Occipital lobe (tissue), 2 donors: Measurements from ENCODE around the gene MMP1. TPM values are rescaled to one million over a fixed set of nuclear protein-coding genes. Genes with fewer than 3 reads are reported as not detected.

Experiments used
- DNase-seq: peaks from one replicate; lab custom pipeline; 2025; lab: John Stamatoyannopoulos, UW
- total RNA-seq: library from RNA; depleted of rRNA; stranded (reverse); fragments of >200 nt; gene quantifications from one replicate; pipeline ENCODE4 v1.2.3, GENCODE V29; 2014

Gene MMP1
- not detected for total RNA-seq

DNA sequence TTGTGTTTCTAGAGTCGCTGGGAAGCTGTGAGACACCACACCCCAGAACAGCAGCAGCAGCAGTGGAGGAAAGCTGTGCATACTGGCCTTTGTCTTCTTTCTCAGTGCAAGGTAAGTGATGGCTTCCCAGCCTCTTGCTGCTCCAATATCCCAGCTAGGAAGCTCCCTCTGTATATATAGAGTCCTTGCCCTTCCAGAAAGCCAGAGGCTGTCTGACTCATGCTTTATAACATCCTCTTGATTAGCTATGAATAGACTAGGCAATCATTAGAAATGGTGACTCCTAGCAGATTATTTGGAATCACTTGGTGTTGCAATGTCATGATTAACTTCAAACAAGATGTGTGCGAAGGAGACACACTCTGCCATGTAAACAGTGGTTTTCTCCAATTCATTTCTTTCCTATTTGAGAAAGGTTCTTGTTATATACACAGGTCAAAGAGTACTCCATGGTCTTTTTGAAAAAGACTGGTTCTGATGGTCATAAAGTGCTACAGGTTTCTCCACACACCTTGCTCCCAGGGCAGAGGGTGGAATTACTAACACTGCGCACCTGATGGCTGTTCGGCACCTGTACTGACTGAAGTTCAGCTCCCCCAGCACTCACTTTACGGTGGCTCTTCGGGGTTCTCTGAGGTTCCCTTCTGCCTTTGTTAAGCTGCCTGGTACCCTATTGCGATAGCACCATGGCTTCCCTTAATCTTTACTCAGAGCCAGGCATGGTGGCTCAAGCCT lies at the start of gene MMP1:
Gene MMP1, minus strand, starts transcription at position 149 of the 735 bp plus-strand sequence. Its CDS starts 68 bp downstream, at position 81.
- DNase-seq: no peak

DNA sequence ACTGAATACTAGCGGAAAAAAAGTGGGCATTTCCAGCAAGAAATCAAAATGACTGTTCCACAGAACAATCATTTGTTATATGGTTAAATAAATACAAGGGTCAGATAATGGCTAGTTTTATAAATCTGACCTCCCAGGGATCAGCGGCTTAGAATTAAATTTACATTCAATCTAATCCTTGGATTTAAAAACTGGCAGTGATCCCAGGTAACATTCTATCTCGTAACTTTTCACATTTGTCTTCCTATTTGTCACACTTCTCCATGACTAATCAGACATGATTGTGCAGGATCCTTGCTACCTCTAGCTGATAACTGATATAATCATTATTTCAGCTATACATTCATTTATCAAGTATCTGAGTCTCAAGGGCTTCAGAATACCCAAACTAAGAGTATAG lies 48.3 kb upstream of the MMP1 start:
- no peak for DNase-seq

DNA sequence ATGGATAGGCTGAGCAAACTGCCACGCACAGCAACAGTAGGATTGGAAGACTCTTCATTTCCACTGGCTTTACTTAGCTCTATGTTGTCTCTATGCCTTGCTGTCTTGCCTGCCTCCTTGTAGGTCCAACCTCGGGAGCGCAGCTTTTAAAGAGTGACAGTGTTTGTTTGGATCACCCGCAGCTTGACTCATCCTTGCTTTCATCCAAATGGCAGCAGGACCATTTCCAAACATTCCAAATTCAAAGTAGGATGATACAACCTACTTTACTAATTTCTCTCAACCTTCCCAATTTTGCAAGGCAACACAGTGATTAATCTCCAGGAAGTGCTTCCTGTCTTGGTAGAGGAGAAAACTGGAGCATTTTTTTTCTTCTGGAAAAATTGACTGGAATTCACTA lies 45.5 kb upstream of the MMP1 start, which contains the start of gene MMP3:
Gene MMP3, minus strand, starts transcription at position 121 of the 400 bp plus-strand sequence. Its CDS starts 63 bp downstream, at position 58.
- no peak for DNase-seq

DNA sequence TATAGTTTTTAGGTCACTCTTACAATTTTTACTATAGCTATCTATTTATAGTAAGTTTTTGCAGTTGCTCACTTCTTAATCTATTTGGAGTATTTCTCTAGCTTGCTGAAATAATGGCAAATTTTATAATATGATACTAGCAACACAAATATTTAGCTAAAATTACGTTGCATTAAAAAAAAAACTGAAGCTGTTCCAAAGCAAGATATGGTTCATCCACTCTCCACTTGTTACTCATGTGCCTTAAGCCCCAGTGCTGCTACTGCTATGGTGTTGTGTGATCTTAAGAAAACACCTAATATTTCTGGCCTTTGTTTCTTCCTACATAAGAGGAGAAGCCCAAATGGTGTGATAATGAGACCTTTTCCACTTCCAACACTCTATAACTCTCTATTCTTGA lies 45.0 kb upstream of the MMP1 start:
- DNase-seq: no peak

DNA sequence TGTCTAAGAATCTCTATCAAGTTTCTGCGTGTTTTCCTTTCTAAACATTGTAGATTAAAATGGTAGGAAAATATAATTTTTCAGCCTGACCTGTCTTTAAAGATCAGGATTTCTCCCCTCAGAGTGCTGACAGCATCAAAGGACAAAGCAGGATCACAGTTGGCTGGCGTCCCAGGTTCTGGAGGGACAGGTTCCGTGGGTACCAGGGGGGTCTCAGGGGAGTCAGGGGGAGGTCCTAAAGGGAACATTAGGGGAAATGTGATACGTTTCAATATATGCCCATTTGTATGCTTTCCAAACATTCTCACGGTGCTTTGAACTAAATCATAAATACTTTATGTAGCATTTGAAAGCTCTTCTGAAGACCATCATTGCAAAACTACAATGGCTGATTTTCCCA lies 42.1 kb upstream of the MMP1 start:
- no peak for DNase-seq

DNA sequence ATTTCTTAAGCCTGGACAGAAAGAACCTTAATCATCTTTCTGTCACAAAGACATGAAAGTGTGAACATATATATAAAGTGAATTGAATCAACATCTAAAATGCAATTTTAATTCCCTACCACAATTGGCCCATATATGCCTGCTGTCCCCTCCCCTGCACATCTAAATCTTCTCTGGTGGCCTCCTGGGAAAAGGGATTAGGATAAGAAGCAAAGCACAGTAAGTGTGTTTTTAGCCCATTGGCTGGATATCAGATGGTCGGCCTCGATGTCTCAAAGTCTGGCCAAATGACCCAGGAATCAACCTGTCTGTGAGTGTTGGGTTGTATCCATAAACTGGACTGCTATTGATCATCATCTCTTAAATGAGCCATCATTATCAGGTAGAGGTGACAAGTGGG lies 39.7 kb upstream of the MMP1 start:
- no peak for DNase-seq

DNA sequence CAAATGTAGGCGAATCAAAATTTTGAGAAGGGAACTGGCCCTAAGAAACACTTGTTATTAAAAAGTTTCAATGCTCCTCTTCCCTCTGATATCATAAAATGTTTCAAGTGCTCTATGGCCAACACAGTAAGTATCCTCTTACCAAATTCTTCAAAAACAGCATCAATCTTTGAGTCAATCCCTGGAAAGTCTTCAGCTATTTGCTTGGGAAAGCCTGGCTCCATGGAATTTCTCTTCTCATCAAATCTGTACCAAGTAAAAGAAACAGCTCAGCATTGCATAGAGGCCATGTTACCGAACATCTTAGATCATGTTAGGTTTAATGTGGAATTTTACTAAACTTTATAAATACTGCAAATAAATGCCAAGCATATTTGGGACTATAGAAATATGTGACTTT lies 39.2 kb upstream of the MMP1 start:
- no peak for DNase-seq

DNA sequence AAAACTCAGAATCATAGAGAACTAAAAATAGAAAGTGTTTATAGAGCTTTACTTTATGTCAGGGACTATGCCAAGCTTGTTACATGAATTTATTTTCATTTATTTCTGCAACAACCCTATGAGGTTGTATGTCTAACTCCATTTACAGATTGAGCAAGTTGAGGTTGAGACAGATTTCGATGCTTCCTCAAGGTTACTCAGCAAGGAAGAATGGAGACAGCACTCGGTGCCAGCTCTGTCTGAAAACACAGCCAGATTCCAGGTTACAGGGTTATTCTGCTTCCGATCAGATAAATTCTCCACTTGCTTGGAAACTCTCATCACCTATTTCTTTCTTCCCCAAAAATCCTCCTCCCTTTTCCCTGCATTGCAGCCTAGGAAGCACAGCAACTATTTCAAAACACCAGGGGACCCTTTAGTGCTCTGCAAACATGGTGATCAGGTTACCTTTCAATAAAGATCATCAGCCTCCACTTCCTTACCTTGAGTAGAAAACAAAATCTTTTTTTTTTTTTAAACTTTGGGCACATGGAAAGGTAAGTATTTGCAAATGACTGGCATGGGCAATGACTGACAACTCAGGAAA lies 38.4 kb upstream of the MMP1 start:
- DNase-seq: no peak

DNA sequence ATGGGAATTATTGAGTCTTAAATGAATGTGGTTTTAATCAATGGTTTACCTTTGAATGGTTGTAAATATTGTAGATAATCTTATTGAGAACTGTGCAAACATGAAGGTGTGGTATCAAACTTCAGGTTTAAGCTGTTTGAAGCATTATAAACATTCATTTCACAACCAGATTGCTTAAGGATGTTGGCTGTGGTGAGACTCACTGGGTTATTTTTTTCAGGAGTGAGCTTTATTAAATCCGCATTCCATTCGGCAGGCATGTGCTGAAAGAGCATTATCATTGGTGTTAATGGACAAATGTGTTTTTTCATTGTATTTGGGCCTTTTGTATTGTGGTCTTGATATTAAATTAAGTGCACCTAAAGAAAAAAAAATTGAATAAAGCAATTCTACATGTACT lies 35.8 kb upstream of the MMP1 start:
- no peak for DNase-seq

DNA sequence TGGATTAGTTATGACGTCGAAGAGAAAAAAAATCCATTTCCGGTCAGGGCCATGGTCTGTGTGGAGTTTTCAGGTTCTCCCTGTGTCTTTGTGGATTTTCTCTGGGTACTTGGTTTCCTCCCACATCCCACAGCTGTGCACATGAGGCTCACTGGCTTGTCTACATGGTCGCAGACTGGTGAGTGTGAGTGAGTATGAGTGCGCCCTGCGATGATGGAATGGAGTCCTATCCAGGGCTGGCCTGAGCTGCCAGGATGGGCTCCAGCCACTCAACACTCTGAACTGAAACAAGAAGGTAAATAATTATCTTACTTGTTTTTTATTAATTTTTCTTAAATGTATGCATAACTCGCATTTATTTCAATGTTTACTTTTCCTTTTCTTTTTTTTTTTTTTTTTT lies 34.7 kb upstream of the MMP1 start:
- no peak for DNase-seq

DNA sequence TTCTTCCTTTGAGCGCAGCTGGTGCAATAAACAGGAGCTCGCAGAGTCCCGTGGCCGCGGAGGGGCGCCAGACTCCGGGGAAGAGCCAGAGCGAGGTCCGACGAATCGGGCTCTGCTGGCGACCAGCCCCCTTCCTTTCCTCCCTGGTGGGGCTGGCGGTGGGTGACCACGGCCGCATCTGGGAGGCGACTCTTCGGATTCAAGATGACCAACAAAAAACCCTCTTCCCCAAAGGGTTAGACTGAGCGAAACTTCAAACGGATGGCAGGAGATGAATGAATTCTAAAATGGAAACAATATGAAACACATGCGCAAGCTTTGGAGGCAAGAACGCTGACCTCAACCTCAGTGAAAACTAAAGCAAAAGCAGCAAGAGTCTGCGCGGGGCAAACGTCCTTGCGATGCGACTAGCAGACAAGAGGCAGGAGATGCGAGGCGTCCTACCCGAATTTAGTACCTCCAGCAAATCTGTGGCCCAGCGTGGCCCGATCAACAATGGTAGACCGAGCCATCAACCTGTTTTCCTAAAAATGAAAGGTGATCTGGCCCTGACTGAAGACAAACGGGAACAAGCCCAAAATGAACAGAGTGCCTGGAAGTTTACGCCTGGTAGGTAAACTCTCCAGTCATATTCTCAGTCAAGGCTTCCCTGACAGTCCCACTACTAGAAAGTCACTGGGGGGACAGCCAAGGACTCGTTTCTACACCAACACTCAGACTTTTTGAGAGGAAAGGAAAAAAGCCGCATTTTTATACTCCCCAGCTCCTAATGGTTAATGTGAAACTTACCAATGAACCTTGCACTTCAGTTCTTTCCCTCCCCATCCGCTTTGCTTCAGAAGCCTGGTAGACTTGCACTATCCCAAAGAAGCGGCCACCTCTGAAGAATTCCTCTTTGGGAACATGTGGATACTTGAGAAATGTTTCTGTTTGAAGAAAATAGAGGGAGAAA lies 33.8 kb upstream of the MMP1 start:
- no peak for DNase-seq

DNA sequence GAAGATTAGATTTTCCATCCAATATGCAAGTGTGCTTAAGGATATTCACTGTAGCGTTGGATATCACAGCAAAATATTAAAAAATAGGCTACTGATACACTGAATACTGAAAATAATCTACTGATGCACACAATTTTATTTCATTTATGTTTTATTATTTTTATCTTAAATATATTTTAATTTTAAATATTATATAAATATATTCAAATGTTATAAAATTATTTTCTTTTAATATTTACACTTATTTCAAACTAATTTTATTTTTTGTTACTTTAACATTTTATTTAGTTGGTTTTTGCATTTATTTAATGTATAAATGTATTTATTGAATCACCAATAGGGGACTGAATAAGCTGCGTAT lies 33.1 kb upstream of the MMP1 start:
- no peak for DNase-seq

DNA sequence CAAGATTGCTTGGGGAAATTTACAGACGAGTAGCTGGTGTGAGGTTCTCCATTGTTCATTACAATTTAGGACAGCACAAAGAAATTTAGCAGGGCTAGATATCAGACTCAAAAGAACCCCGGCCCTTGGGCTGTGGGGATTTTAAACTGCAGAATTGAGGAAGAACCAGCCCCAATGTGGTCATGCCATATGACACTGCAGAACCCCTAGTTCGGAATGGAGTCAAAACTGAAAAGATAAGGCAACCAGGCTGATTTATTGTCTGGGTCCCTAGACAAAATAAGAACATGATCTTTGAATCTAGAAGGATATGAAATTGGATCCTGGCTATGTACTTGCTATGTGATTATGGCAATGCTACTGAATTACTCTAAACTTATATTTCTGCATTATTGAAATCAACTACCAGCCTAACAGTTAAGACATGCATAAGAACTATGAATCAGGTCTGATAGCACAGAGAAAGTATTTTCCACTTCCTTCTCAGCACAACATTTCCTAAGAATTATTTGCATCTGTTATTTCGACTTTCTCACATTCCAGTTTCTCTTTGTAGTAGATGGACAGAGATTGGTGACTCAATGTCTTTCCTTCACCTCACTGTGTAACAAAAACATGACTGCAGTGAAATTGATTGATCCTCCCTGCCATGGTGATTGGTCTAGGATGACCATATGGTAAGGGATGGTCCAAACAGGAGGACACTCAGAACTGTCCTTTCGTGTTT lies 32.2 kb upstream of the MMP1 start:
- DNase-seq: no peak

DNA sequence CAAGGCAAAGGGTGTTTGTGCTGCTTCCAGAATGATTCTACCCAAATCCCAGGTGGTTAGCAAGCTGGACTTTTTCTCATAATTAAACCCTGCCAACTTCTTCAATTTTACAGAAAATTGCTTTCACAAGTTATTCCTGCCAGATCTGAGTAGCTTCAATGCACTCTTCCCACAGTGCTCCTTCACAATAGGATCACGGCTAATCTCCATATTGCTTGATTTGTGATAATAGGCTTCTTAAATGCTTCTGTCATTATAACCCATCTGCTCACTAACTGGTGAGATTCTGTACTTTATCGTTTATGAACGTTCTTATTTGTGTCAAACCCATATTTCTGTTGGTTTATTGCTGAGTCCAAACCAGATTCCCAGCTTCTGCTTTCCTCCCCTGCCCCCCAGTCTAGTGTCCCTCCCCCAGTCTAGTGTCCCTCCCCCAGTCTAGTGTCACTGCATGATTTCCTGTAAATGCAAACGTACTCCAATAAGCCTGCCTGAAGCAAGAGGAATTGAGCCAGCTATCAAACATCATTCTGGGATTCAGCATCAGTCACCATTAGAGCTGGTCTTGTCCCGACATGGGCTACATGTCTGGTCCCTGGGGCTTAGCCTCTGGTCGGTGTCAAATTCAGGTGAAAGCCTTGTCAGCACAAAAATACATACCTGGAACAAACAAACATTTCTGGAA lies 31.5 kb upstream of the MMP1 start:
- no peak for DNase-seq

DNA sequence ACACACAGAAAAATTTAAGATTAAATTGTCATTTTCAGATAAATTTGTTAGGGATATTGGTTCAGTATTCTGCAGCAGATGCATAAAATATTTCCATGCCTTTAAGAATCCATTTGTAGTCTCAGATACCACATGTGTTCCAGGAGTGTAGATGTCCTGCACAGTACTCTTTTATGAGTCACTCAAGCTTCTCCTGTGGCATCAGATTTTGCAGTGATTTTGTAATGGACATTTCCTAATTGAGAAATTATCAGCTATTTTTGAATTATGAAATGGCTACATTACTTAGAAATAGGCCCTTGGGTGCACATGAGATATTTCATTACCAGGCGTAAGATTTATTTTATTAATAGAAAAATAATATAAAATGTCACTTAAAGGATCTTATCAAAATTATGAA lies 26.6 kb upstream of the MMP1 start:
- DNase-seq: no peak

DNA sequence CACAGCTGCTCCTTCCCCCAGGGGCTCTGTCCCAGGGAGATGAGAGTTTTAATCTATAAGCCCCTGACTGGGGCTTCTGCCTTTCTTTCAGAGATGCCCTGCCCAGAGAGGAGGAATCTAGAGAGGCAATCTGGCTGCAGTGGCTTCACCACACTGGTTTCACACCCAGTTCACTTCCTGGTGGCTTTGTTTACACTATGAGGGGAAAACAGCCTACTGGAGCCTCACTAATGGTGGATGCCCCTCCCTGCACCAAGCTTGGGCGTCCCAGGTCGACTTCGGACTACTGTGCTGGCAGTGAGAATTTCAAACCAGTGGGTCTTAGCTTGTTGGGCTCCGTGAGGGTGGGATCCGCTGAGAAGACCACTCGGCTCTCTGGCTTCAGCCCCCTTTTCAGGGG lies 21.5 kb upstream of the MMP1 start:
- DNase-seq: no peak

DNA sequence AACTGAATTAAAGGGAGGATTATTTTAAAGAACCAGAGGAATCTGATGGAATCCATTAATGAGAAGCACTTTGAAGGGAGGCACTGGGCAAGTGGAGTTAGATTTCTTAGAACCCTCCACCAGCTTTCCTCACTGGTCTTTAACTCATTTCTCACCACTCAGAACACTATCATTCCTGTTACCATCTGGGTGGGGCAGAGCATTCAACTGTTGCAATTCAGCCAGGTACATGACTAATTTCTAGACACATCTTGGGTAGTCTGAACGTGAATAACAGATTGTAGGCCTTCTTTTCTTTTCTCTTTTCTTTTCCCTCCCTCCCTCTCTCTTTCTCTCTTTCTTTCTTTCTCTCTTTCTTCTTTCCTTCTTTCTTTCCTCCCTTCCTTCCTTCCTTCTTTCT lies 15.5 kb upstream of the MMP1 start:
- DNase-seq: no peak

DNA sequence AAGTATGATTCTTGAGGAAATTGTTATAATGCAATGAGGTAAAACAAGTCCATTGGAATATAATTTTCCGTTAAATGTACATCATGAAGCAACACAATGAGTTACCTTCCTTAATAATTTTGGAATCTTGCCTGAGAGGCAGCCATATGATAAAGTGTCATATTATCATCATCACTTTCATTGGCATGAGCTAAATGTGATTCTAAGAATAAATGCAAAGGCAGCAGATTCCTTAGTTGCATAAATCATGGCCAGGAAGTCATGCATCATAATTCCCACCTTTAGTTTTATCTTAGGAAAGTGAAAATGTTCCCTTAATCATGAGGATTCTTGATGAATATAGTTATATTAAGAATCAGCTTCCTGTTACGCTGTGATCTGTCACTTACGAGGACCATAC lies 14.2 kb upstream of the MMP1 start:
- no peak for DNase-seq

DNA sequence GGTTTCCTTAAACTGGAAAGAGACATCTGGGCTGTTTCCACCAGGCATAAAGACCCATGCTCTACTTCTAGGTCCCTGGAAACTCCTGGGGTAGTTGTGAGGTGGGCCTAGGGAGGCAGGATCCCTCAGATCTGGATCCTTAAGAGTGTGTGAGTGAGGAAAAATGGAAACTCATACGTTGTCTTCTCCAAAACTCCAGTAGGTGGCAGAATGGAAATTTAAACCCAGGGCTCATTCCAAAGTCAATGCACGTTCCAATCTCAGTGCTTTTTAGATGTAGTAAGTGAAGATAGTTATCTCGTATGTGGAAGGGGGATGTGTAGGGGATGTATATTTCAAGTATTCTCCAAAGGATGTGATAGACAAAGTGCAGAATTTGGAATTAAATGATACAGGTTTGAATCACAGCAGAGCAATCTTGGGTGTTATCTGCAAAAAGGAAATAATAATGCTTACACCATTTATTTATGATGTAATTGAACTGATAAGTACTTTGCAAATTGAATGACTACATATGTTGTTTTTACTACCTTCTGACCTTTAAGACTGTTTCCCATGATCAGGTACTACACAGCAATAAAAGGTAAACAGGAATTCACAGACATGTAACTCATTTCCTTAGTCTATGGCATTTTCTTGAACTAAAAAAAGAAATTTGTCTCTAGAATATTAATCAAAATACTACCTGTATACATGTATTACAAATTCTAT lies 13.1 kb upstream of the MMP1 start:
- DNase-seq: no peak

DNA sequence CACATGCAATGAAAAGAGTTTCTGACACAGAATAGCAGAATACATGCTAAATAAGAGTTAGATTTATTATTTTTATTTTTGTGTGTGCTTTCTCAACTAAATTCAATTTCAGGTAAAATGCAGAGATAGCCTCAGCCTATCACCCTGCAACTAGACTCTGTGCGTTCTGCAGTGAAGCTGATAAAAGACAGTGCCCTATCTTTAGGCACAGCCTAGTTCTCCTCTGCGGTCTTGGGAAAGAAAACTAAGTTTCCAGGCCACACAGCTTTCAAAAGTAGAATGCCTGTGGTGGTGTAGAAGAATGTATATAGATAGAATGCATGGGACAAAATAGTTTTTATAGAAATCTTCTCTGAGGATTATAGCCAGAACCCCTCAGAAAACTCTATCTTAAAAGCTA lies 12.0 kb upstream of the MMP1 start:
- DNase-seq: no peak
